ENCODE results near the gene CFAP299. TPM values are rescaled to one million over a fixed set of nuclear protein-coding genes. Genes with fewer than 3 reads are reported as not detected.
"Not testable (repeated sequence)": the region's sequence is repeated elsewhere in the genome, so short reads cannot be mapped to it uniquely, and the experiment has no call there.

CFAP299 gene
- total RNA-seq, 6 experiments from 2014 or later, result not detected

GRCh38 chr4:80798082-80798481, 462.6 kb downstream of the CFAP299 start:
- TF ChIP-seq, protein P1, sequence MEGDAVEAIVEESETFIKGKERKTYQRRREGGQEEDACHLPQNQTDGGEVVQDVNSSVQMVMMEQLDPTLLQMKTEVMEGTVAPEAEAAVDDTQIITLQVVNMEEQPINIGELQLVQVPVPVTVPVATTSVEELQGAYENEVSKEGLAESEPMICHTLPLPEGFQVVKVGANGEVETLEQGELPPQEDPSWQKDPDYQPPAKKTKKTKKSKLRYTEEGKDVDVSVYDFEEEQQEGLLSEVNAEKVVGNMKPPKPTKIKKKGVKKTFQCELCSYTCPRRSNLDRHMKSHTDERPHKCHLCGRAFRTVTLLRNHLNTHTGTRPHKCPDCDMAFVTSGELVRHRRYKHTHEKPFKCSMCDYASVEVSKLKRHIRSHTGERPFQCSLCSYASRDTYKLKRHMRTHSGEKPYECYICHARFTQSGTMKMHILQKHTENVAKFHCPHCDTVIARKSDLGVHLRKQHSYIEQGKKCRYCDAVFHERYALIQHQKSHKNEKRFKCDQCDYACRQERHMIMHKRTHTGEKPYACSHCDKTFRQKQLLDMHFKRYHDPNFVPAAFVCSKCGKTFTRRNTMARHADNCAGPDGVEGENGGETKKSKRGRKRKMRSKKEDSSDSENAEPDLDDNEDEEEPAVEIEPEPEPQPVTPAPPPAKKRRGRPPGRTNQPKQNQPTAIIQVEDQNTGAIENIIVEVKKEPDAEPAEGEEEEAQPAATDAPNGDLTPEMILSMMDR (IDR thresholded peaks at IDR 0.05), result no peak
- no peak for TF ChIP-seq POLR2A (IDR thresholded peaks at IDR 0.05)
- H3K4me3 ChIP-seq, result no peak overlapping the region
- intact Hi-C loops (cut with DNase I), result no loop called here

GRCh38 chr4:80800719-80801118, 465.2 kb downstream of the CFAP299 start:
- DNase-seq; H3K4me1 ChIP-seq; H3K36me3 ChIP-seq; H3K9me3 ChIP-seq; H3K27ac ChIP-seq; H3K4me3 ChIP-seq; ATAC-seq; H3K27me3 ChIP-seq; intact Hi-C loops (cut with DNase I): not testable (repeated sequence)
- 100% methylated on average over 1 of the region's 1 CpG for WGBS (ENCODE audit: insufficient coverage, low coverage, low lambda C conversion rate, missing lambda C conversion rate)

More at GRCh38 chr4:80798082-80798481, 462.6 kb downstream of the CFAP299 start:
- DNase-seq (no peak), ATAC-seq (no peak)
- Histone ChIP-seq H3K4me1 (no peaks in the 10 kb centered on the region), H3K27me3 (no peaks in the 10 kb centered on the region), H3K27ac (no peak overlapping the region), H3K9me3 (no peaks in the 10 kb centered on the region), H3K36me3 (no peaks in the 10 kb centered on the region)
- WGBS (ENCODE audit: insufficient coverage, low coverage, low lambda C conversion rate, missing lambda C conversion rate), result 67% methylated on average over 1 of the region's 1 CpG

DNA sequence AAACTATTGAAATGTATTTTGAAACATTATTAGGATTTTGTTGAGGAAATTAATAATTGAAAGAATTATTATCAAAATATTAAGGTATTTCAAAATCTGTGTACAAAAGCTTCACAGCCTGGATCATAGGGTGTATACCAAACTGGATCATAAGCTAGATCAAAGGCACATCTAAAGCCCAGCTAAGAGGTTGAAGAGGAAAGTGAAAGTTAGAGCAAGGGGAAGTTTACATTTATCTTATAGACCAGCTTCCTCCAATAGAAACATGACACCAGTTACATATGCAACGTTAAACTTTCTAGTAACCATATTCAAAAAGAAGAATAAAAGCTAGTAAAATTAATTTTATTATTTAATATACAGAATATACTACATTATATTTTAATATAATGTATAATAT, 467.8 kb downstream of the CFAP299 start:
- DNase-seq (no peak), ATAC-seq (no peak)
- intact Hi-C loops (cut with DNase I), result no loop called here
- Histone ChIP-seq H3K9me3 (no peaks in the 10 kb centered on the region), H3K4me1 (no peaks in the 10 kb centered on the region), H3K27ac (no peak overlapping the region), H3K36me3 (no peaks in the 10 kb centered on the region), H3K4me3 (no peak overlapping the region), H3K27me3 (no peaks in the 10 kb centered on the region)
- TF ChIP-seq, protein P1 (IDR thresholded peaks at IDR 0.05), result no peak
- no peak for TF ChIP-seq POLR2A (IDR thresholded peaks at IDR 0.05)
- 14% methylated on average over 1 of the region's 1 CpG for WGBS (ENCODE audit: insufficient coverage, low coverage, low lambda C conversion rate, missing lambda C conversion rate)

GRCh38 chr4:80806472-80806871, 470.9 kb downstream of the CFAP299 start:
- Histone ChIP-seq H3K36me3 (no peaks in the 10 kb centered on the region), H3K27me3 (no peaks in the 10 kb centered on the region), H3K4me3 (no peak overlapping the region), H3K9me3 (no peaks in the 10 kb centered on the region), H3K4me1 (no peaks in the 10 kb centered on the region), H3K27ac (no peak overlapping the region)
- WGBS (ENCODE audit: insufficient coverage, low coverage, low lambda C conversion rate, missing lambda C conversion rate), result 18% methylated on average over 1 of the region's 1 CpG
- ATAC-seq, result no peak
- no peak for TF ChIP-seq POLR2A (IDR thresholded peaks at IDR 0.05)
- TF ChIP-seq, protein P1 (IDR thresholded peaks at IDR 0.05), result no peak
- intact Hi-C loops (cut with DNase I), result no loop called here
- DNase-seq, result no peak

GRCh38 chr4:80809039-80809729, 473.7 kb downstream of the CFAP299 start:
- H3K9me3 ChIP-seq, result no peaks in the 10 kb centered on the region
- no peak for ATAC-seq
- no peaks in the 10 kb centered on the region for H3K4me1 ChIP-seq
- DNase-seq, result no peak
- H3K4me3 ChIP-seq, result no peak overlapping the region
- WGBS (ENCODE audit: insufficient coverage, low coverage, low lambda C conversion rate, missing lambda C conversion rate), result 54% methylated on average over 2 of the region's 2 CpGs
- no peak overlapping the region for H3K27ac ChIP-seq
- TF ChIP-seq, protein P1 (IDR thresholded peaks at IDR 0.05), result no peak
- no peak for TF ChIP-seq POLR2A (IDR thresholded peaks at IDR 0.05)
- intact Hi-C loops (cut with DNase I), result no loop called here
- H3K27me3 ChIP-seq, result no peaks in the 10 kb centered on the region
- no peaks in the 10 kb centered on the region for H3K36me3 ChIP-seq

All from right lobe of liver (tissue), 6 donors.